NCI-H82 treated with DMSO at 0.1 percent for 48 hours (cell line): ENCODE measurements around the gene TMEM63A.
A peak's percentile ranks its signal among the peaks of the same experiment; 100 is the strongest.
"Not testable (repeated sequence)": the region's sequence is repeated elsewhere in the genome, so short reads cannot be mapped to it uniquely, and the experiment has no call there.

Experiments used
- DNase-seq: peaks from one replicate; lab custom pipeline; 2025; ENCODE audit not compliant: unreplicated experiment; lab: John Stamatoyannopoulos, UW

The TMEM63A gene

GRCh38 chr1:225846331-225847310, 35.6 kb downstream of the TMEM63A start:
- DNase-seq = no peak

GRCh38 chr1:225845571-225846259, 36.5 kb downstream of the TMEM63A start:
- DNase-seq = peak; percentile 67

GRCh38 chr1:225845097-225845496, 37.1 kb downstream of the TMEM63A start:
- DNase-seq = no peak

GRCh38 chr1:225844236-225845061, 37.7 kb downstream of the TMEM63A start:
- no peak for DNase-seq

- DNase-seq = no peak
Observed at GRCh38 chr1:225843426-225843795, 38.8 kb downstream of the TMEM63A start.

GRCh38 chr1:225842788-225843425, 39.3 kb downstream of the TMEM63A start:
- DNase-seq = no peak

GRCh38 chr1:225842074-225842473, 40.1 kb downstream of the TMEM63A start:
- no peak for DNase-seq

GRCh38 chr1:225840713-225841112, 41.5 kb downstream of the TMEM63A start:
- DNase-seq = no peak

GRCh38 chr1:225840223-225840610, 42.0 kb downstream of the TMEM63A start:
- no peak for DNase-seq

- DNase-seq = no peak
Observed at GRCh38 chr1:225838793-225839192, 43.4 kb downstream of the TMEM63A start.

- not testable (repeated sequence) for DNase-seq
Observed at GRCh38 chr1:225836296-225836695, 45.9 kb downstream of the TMEM63A start.

- no peak for DNase-seq
Observed at GRCh38 chr1:225835856-225836255, 46.3 kb downstream of the TMEM63A start.

- DNase-seq = no peak
Observed at GRCh38 chr1:225834417-225835329, 47.5 kb downstream of the TMEM63A start.

GRCh38 chr1:225830841-225831240, 51.3 kb downstream of the TMEM63A start:
- no peak for DNase-seq

- DNase-seq = no peak
Observed at GRCh38 chr1:225828706-225829345, 53.4 kb downstream of the TMEM63A start.

- no peak for DNase-seq
Observed at GRCh38 chr1:225827076-225827475, 55.1 kb downstream of the TMEM63A start.

- DNase-seq = no peak
Observed at GRCh38 chr1:225825607-225826007, 56.6 kb downstream of the TMEM63A start.

GRCh38 chr1:225825078-225825477, 57.1 kb downstream of the TMEM63A start:
- no peak for DNase-seq

- DNase-seq = no peak
Observed at GRCh38 chr1:225824533-225824941, 57.6 kb downstream of the TMEM63A start.
